Kasumi-1 (cell line): Measurements from ENCODE around the gene SCD.

Source experiments
- DNase-seq, 2 experiments: peaks; one replicate each; lab custom pipeline; 2025; lab: John Stamatoyannopoulos, UW

Gene SCD

DNA sequence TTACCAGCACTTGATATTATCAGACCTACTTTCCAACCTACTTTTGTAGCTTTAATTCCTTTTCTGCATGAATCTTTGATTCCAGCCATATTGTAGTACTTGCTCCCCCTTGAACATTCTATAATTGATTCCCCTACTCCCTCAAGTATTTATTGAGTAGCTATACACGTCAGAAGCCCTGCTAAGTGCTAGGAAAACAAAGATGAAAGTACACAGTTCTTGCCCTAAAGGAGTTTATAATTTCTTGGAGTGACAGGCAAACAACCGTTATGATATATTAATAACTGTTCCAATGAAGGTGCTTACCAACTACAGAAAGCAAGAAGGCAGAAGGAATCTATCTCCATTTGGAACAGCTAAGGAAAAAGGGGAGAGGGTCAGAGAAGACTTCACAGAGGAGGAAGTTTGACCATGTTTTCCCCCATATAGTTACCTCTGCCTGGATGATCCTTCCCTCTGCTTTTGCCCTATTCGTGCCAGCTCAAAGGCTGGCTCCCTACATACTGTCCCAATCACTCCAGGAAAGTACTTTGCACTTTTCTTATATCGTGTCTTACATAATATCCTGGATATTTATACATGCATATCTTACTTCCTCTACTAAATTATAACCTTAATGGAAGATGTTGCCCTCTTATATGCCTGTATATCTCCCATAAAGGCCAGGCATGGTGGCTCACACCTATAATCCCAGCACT lies 54.7 kb downstream of the SCD start:
- no peak for DNase-seq

DNA sequence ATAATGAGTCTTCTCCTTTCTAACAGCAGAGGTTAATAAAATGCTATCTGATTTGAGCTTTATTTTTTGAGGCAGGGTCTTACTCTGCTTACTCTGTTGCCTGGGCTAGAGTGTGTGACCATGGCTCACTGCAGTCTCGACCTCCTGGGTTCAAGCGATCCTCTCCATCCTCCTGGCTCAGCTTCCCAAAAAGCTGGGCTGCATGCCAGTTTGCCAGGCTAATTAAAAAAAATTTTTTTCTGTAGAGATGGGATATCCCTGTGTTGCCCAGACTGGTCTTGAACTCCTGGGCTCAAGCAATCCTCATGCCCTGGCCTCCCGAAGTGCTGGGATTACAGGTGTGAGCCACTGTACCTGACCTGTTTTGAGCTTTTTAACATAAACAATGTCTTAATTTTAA lies 56.7 kb downstream of the SCD start:
- DNase-seq = no peak

DNA sequence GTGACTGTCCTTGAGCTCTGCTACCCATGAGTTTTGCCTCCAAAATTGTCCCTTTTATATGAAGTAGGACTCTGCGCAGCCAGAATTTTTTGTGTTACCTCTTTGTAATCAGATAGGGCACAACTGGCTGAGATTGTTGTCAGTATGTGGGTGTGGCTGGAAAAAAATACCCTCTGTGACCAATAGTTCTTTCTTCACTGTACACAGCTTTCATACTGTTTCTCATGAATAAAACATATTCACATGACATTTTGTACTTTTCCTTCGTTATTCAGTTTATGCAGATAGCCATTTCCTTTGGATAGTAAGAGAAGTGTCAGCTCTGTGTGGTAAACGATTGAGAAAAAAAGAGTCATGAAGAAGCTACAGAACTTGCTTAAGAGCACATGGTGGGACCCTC lies 66.1 kb downstream of the SCD start:
- no peak for DNase-seq
